ENCODE results near the gene A1CF.
"Not testable (repeated sequence)": the region's sequence is repeated elsewhere in the genome, so short reads cannot be mapped to it uniquely, and the experiment has no call there.

The A1CF gene

GRCh38 chr10:50885097-50885859 is at the start of gene A1CF:
Gene A1CF, minus strand, starts transcription at chr10:50885627. Its CDS starts 25,687 bp downstream, at chr10:50859940.
- H3K4me3 ChIP-seq (ENCODE audit: low read length in 2 of 2), result no peak within 1 kb of the TSS
- H3K9me3 ChIP-seq (ENCODE audit: control insufficient read depth in 2 of 2, low read length in 2 of 2), result no peaks in the 10 kb centered on the region
- H3K36me3 ChIP-seq (ENCODE audit: control insufficient read depth in 2 of 2, insufficient read depth in 2 of 2, low read length in 2 of 2), result no peaks in the 10 kb centered on the region
- H3K4me1 ChIP-seq (ENCODE audit: control insufficient read depth, insufficient read depth, low read length), result no peaks in the 10 kb centered on the region
- H3K27me3 ChIP-seq (ENCODE audit: control insufficient read depth in 1 of 2, insufficient read depth in 2 of 2, low read length in 2 of 2), result no peaks in the 10 kb centered on the region
- no peak within 1 kb of the TSS for H3K27ac ChIP-seq (ENCODE audit: low read length)
- no peak within 1 kb of the TSS for H3K9ac ChIP-seq (ENCODE audit: low read length in 2 of 2)

- no peaks in the 10 kb centered on the region for H3K4me1 ChIP-seq (ENCODE audit: control insufficient read depth, insufficient read depth, low read length)
- no peaks in the 10 kb centered on the region for H3K36me3 ChIP-seq (ENCODE audit: control insufficient read depth in 2 of 2, insufficient read depth in 2 of 2, low read length in 2 of 2)
- H3K4me3 ChIP-seq (ENCODE audit: low read length in 2 of 2), result no peak overlapping the region
- H3K27me3 ChIP-seq (ENCODE audit: control insufficient read depth in 1 of 2, insufficient read depth in 2 of 2, low read length in 2 of 2), result no peaks in the 10 kb centered on the region
- H3K9ac ChIP-seq (ENCODE audit: low read length in 2 of 2), result no peak overlapping the region
- no peaks in the 10 kb centered on the region for H3K9me3 ChIP-seq (ENCODE audit: control insufficient read depth in 2 of 2, low read length in 2 of 2)
- H3K27ac ChIP-seq (ENCODE audit: low read length), result no peak overlapping the region
These were observed 46.6 kb upstream of the A1CF start for GRCh38 chr10:50931948-50932431.

GRCh38 chr10:50929670-50930069 is 44.2 kb upstream of the A1CF start:
- Histone ChIP-seq H3K27ac (ENCODE audit: low read length) (no peak overlapping the region), H3K27me3 (ENCODE audit: control insufficient read depth in 1 of 2, insufficient read depth in 2 of 2, low read length in 2 of 2) (no peaks in the 10 kb centered on the region), H3K4me3 (ENCODE audit: low read length in 2 of 2) (no peak overlapping the region), H3K36me3 (ENCODE audit: control insufficient read depth in 2 of 2, insufficient read depth in 2 of 2, low read length in 2 of 2) (no peaks in the 10 kb centered on the region), H3K4me1 (ENCODE audit: control insufficient read depth, insufficient read depth, low read length) (no peaks in the 10 kb centered on the region), H3K9me3 (ENCODE audit: control insufficient read depth in 2 of 2, low read length in 2 of 2) (no peaks in the 10 kb centered on the region), H3K9ac (ENCODE audit: low read length in 2 of 2) (no peak overlapping the region)

- H3K9me3 ChIP-seq (ENCODE audit: control insufficient read depth in 2 of 2, low read length in 2 of 2), result no peaks in the 10 kb centered on the region
- H3K27me3 ChIP-seq (ENCODE audit: control insufficient read depth in 1 of 2, insufficient read depth in 2 of 2, low read length in 2 of 2), result no peaks in the 10 kb centered on the region
- H3K9ac ChIP-seq (ENCODE audit: low read length in 2 of 2), result no peak overlapping the region
- no peaks in the 10 kb centered on the region for H3K36me3 ChIP-seq (ENCODE audit: control insufficient read depth in 2 of 2, insufficient read depth in 2 of 2, low read length in 2 of 2)
- H3K4me1 ChIP-seq (ENCODE audit: control insufficient read depth, insufficient read depth, low read length), result no peaks in the 10 kb centered on the region
- no peak overlapping the region for H3K27ac ChIP-seq (ENCODE audit: low read length)
- H3K4me3 ChIP-seq (ENCODE audit: low read length in 2 of 2), result no peak overlapping the region
These were observed 42.7 kb upstream of the A1CF start for GRCh38 chr10:50928190-50928552.

GRCh38 chr10:50927522-50928189 is 42.2 kb upstream of the A1CF start:
- no peaks in the 10 kb centered on the region for H3K9me3 ChIP-seq (ENCODE audit: control insufficient read depth in 2 of 2, low read length in 2 of 2)
- H3K4me1 ChIP-seq (ENCODE audit: control insufficient read depth, insufficient read depth, low read length), result no peaks in the 10 kb centered on the region
- H3K36me3 ChIP-seq (ENCODE audit: control insufficient read depth in 2 of 2, insufficient read depth in 2 of 2, low read length in 2 of 2), result no peaks in the 10 kb centered on the region
- H3K4me3 ChIP-seq (ENCODE audit: low read length in 2 of 2), result no peak overlapping the region
- H3K27me3 ChIP-seq (ENCODE audit: control insufficient read depth in 1 of 2, insufficient read depth in 2 of 2, low read length in 2 of 2), result no peaks in the 10 kb centered on the region
- H3K27ac ChIP-seq (ENCODE audit: low read length), result no peak overlapping the region
- no peak overlapping the region for H3K9ac ChIP-seq (ENCODE audit: low read length in 2 of 2)

GRCh38 chr10:50923471-50923870 is 38.0 kb upstream of the A1CF start:
- not testable (repeated sequence) for H3K9ac ChIP-seq (ENCODE audit: low read length in 2 of 2); H3K36me3 ChIP-seq (ENCODE audit: control insufficient read depth in 2 of 2, insufficient read depth in 2 of 2, low read length in 2 of 2); H3K27ac ChIP-seq (ENCODE audit: low read length)

GRCh38 chr10:50919010-50919409 is 33.6 kb upstream of the A1CF start:
- no peak overlapping the region for H3K9ac ChIP-seq (ENCODE audit: low read length in 2 of 2)
- no peaks in the 10 kb centered on the region for H3K27me3 ChIP-seq (ENCODE audit: control insufficient read depth in 1 of 2, insufficient read depth in 2 of 2, low read length in 2 of 2)
- no peaks in the 10 kb centered on the region for H3K36me3 ChIP-seq (ENCODE audit: control insufficient read depth in 2 of 2, insufficient read depth in 2 of 2, low read length in 2 of 2)
- H3K4me1 ChIP-seq (ENCODE audit: control insufficient read depth, insufficient read depth, low read length), result no peaks in the 10 kb centered on the region
- H3K4me3 ChIP-seq (ENCODE audit: low read length in 2 of 2), result no peak overlapping the region
- H3K9me3 ChIP-seq (ENCODE audit: control insufficient read depth in 2 of 2, low read length in 2 of 2), result no peaks in the 10 kb centered on the region
- no peak overlapping the region for H3K27ac ChIP-seq (ENCODE audit: low read length)

More at GRCh38 chr10:50923471-50923870, 38.0 kb upstream of the A1CF start:
- not testable (repeated sequence) for H3K4me1 ChIP-seq (ENCODE audit: control insufficient read depth, insufficient read depth, low read length); H3K27me3 ChIP-seq (ENCODE audit: control insufficient read depth in 1 of 2, insufficient read depth in 2 of 2, low read length in 2 of 2); H3K9me3 ChIP-seq (ENCODE audit: control insufficient read depth in 2 of 2, low read length in 2 of 2); H3K4me3 ChIP-seq (ENCODE audit: low read length in 2 of 2)

GRCh38 chr10:50918529-50918928 is 33.1 kb upstream of the A1CF start:
- no peak overlapping the region for H3K9ac ChIP-seq (ENCODE audit: low read length in 2 of 2)
- no peaks in the 10 kb centered on the region for H3K36me3 ChIP-seq (ENCODE audit: control insufficient read depth in 2 of 2, insufficient read depth in 2 of 2, low read length in 2 of 2)
- H3K4me3 ChIP-seq (ENCODE audit: low read length in 2 of 2), result no peak overlapping the region
- no peaks in the 10 kb centered on the region for H3K27me3 ChIP-seq (ENCODE audit: control insufficient read depth in 1 of 2, insufficient read depth in 2 of 2, low read length in 2 of 2)
- H3K9me3 ChIP-seq (ENCODE audit: control insufficient read depth in 2 of 2, low read length in 2 of 2), result no peaks in the 10 kb centered on the region
- no peaks in the 10 kb centered on the region for H3K4me1 ChIP-seq (ENCODE audit: control insufficient read depth, insufficient read depth, low read length)
- no peak overlapping the region for H3K27ac ChIP-seq (ENCODE audit: low read length)

- Histone ChIP-seq H3K4me1 (ENCODE audit: control insufficient read depth, insufficient read depth, low read length) (no peaks in the 10 kb centered on the region), H3K9ac (ENCODE audit: low read length in 2 of 2) (no peak overlapping the region), H3K27me3 (ENCODE audit: control insufficient read depth in 1 of 2, insufficient read depth in 2 of 2, low read length in 2 of 2) (no peaks in the 10 kb centered on the region), H3K4me3 (ENCODE audit: low read length in 2 of 2) (no peak overlapping the region), H3K27ac (ENCODE audit: low read length) (no peak overlapping the region), H3K36me3 (ENCODE audit: control insufficient read depth in 2 of 2, insufficient read depth in 2 of 2, low read length in 2 of 2) (no peaks in the 10 kb centered on the region), H3K9me3 (ENCODE audit: control insufficient read depth in 2 of 2, low read length in 2 of 2) (no peaks in the 10 kb centered on the region)
These were observed 32.1 kb upstream of the A1CF start for GRCh38 chr10:50917486-50917885.

- H3K9me3 ChIP-seq (ENCODE audit: control insufficient read depth in 2 of 2, low read length in 2 of 2), result no peaks in the 10 kb centered on the region
These were observed 24.0 kb upstream of the A1CF start for GRCh38 chr10:50909334-50910014.

More at GRCh38 chr10:50909334-50910014, 24.0 kb upstream of the A1CF start:
- Histone ChIP-seq H3K4me1 (ENCODE audit: control insufficient read depth, insufficient read depth, low read length) (no peaks in the 10 kb centered on the region), H3K36me3 (ENCODE audit: control insufficient read depth in 2 of 2, insufficient read depth in 2 of 2, low read length in 2 of 2) (no peaks in the 10 kb centered on the region), H3K27me3 (ENCODE audit: control insufficient read depth in 1 of 2, insufficient read depth in 2 of 2, low read length in 2 of 2) (no peaks in the 10 kb centered on the region), H3K4me3 (ENCODE audit: low read length in 2 of 2) (no peak overlapping the region), H3K9ac (ENCODE audit: low read length in 2 of 2) (no peak overlapping the region), H3K27ac (ENCODE audit: low read length) (no peak overlapping the region)

Data from stomach smooth muscle (tissue), 2 donors.